Ishikawa (cell line): ENCODE results near the gene ASB13.

Experiments used
- CEBPB ChIP-seq: IDR thresholded peaks from 2 replicates; pipeline ENCODE4 v1.6.1; 2012
- CREB1 ChIP-seq: IDR thresholded peaks from 2 replicates; pipeline ENCODE4 v1.6.1; 2012; ENCODE audit warnings: low read depth
- EGR1 ChIP-seq: IDR thresholded peaks from 2 replicates; pipeline ENCODE4 v1.6.1; 2012
- EP300 ChIP-seq: IDR thresholded peaks from 2 replicates; pipeline ENCODE4 v1.6.1; 2012; ENCODE audit warnings: borderline replicate concordance
- FOXM1 ChIP-seq: IDR thresholded peaks from 2 replicates; pipeline ENCODE4 v1.6.1; 2012; ENCODE audit warnings: low read depth, borderline replicate concordance
- NFIC ChIP-seq: IDR thresholded peaks from 2 replicates; pipeline ENCODE4 v1.6.1; 2012
- RAD21 ChIP-seq: IDR thresholded peaks from 2 replicates; pipeline ENCODE4 v1.6.1; 2012; ENCODE audit warnings: low read depth
- TAF1 ChIP-seq: IDR thresholded peaks from 2 replicates; pipeline ENCODE4 v1.6.1; 2012; ENCODE audit warnings: low read depth, mild to moderate bottlenecking
- TCF12 ChIP-seq: IDR thresholded peaks from 2 replicates; pipeline ENCODE4 v1.6.1; 2012; ENCODE audit warnings: low read depth
- TEAD4 ChIP-seq: IDR thresholded peaks from 2 replicates; pipeline ENCODE4 v1.6.1; 2012
- YY1 ChIP-seq: IDR thresholded peaks from 2 replicates; pipeline ENCODE4 v1.6.1; 2012; ENCODE audit warnings: low read depth
- ZBTB7A ChIP-seq: IDR thresholded peaks from 2 replicates; pipeline ENCODE4 v1.6.1; 2012; ENCODE audit warnings: low read depth
- TF ChIP-seq, protein P1 (sequence below): IDR thresholded peaks from 2 replicates; pipeline ENCODE4 v1.6.1; 2012; ENCODE audit warnings: low read depth, mild to moderate bottlenecking
- TF ChIP-seq, protein P2 (sequence below): IDR thresholded peaks from 2 replicates; pipeline ENCODE4 v1.6.1; 2012
- TF ChIP-seq, protein P3 (sequence below): IDR thresholded peaks from 2 replicates; pipeline ENCODE4 v1.6.1; 2012

Gene ASB13

DNA sequence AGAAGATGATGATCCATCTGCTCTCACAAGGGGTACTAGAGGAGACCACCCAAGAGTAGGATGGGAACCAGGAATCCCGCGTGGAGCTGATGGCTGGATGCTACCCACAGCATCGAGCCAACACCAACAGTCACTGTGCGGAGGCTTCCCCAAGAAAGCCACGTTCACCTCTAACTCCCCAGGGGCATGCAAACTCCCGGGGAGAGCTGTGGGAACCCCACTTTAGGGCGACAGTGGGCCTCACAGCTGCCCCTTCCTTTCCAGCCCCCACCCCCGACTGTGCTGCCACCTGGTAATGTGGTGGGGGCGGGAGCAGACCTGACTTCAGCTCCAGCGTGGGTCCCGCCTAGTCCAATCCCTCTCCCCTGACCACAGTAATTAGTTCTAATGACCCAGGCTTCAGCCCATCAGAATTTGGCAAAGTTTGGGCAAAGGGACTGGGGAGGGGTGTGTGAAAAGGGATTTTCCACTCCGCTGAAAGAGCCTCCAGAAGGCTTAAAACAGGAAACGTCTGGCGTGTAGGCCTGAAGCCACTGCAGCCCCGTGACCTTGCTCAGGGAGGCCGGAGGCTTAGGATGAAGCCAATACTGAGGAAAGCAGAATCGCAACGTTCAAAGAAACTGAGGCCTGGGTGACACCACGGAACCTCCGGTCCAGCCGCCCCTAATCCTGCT lies 20.3 kb downstream of the ASB13 start:
- TF ChIP-seq ZBTB7A, result no peak
- TF ChIP-seq, protein P1, sequence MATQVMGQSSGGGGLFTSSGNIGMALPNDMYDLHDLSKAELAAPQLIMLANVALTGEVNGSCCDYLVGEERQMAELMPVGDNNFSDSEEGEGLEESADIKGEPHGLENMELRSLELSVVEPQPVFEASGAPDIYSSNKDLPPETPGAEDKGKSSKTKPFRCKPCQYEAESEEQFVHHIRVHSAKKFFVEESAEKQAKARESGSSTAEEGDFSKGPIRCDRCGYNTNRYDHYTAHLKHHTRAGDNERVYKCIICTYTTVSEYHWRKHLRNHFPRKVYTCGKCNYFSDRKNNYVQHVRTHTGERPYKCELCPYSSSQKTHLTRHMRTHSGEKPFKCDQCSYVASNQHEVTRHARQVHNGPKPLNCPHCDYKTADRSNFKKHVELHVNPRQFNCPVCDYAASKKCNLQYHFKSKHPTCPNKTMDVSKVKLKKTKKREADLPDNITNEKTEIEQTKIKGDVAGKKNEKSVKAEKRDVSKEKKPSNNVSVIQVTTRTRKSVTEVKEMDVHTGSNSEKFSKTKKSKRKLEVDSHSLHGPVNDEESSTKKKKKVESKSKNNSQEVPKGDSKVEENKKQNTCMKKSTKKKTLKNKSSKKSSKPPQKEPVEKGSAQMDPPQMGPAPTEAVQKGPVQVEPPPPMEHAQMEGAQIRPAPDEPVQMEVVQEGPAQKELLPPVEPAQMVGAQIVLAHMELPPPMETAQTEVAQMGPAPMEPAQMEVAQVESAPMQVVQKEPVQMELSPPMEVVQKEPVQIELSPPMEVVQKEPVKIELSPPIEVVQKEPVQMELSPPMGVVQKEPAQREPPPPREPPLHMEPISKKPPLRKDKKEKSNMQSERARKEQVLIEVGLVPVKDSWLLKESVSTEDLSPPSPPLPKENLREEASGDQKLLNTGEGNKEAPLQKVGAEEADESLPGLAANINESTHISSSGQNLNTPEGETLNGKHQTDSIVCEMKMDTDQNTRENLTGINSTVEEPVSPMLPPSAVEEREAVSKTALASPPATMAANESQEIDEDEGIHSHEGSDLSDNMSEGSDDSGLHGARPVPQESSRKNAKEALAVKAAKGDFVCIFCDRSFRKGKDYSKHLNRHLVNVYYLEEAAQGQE, result no peak
- TF ChIP-seq NFIC, result no peak
- no peak for TF ChIP-seq FOXM1
- TF ChIP-seq, protein P2, sequence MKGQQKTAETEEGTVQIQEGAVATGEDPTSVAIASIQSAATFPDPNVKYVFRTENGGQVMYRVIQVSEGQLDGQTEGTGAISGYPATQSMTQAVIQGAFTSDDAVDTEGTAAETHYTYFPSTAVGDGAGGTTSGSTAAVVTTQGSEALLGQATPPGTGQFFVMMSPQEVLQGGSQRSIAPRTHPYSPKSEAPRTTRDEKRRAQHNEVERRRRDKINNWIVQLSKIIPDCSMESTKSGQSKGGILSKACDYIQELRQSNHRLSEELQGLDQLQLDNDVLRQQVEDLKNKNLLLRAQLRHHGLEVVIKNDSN, result no peak
- TF ChIP-seq TEAD4, result no peak
- TF ChIP-seq, protein P3, sequence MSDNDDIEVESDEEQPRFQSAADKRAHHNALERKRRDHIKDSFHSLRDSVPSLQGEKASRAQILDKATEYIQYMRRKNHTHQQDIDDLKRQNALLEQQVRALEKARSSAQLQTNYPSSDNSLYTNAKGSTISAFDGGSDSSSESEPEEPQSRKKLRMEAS, result no peak
- no peak for TF ChIP-seq RAD21

DNA sequence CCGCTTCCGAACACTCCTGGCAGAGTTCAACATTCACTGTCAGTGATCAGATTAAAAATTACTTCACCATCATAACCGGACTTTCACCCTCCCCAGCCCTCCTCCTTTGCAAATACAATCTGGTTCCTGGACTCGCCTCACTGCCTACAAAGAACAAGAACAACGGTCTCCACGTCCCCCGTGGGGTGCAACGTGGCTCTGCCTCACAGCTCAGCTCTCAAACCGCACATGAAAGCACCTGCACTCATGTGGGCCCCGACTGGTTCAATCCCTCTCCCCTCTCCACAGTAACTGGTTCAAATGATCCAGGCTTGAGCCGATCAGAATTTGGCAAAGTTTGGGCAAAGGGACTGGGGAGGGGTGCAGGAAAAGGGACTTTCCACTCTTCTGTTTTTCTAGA lies 21.0 kb downstream of the ASB13 start:
- TF ChIP-seq, protein P2, result no peak
- TF ChIP-seq YY1 (no peak), TAF1 (no peak), ZBTB7A (no peak), EGR1 (no peak), FOXM1 (no peak), CEBPB (no peak), CREB1 (no peak), EP300 (no peak), TCF12 (no peak), NFIC (no peak), TEAD4 (no peak), RAD21 (no peak)
- TF ChIP-seq, protein P1, result no peak
- TF ChIP-seq, protein P3, result no peak

DNA sequence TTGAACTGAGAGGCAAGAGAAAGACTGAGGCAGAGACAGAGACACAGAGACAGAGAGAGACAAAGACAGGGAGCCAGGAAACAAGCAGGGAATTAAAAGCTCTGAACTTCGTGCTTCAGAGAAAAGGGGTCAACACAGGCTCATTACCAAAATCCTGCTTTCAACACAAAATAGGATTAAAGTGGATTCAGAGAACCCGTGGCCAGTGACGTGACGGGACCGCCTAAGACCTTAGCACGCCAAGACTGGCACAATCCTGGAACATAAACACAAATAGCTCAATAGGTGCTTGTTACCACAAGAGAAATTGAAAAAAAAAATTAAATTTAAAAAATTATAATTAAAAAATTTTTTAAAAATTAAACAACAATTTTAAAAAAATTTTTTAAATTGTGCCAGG lies 21.5 kb downstream of the ASB13 start:
- TF ChIP-seq FOXM1 (no peak), CEBPB (no peak)

DNA sequence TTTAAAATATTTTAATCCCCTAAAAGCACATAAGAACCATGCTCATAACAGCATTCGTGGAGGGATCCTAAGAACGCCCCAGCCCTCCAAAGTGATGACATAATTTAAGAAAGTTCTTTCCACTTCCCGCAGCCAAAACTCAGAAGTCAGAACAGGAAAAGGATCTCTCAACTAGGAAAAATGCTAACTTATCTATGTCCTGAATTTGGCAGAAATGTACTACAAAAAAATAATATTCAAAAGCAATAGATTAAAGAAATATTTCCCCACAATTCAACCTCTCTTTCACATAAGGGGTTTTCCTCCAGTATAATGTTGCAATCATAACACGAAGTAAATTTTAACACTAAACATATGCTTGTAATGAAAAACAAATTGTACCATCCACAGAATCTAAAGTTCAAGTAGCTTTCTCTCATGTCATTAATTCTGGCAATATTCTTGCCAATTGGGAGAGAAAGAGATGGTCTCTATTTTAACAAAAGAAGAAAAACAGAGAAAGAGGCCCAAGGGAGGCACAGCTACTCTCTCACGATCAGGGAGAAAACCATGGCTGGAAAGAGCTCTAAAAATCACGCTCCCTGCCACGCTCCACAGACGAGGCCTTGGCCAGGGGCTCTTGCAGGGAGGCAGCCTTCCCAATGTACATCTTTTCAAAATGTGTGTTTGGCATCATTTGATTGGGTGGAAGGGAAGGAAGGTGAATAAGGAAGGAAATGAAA lies 22.9 kb downstream of the ASB13 start:
- no peak for TF ChIP-seq YY1
- TF ChIP-seq EGR1, result no peak

DNA sequence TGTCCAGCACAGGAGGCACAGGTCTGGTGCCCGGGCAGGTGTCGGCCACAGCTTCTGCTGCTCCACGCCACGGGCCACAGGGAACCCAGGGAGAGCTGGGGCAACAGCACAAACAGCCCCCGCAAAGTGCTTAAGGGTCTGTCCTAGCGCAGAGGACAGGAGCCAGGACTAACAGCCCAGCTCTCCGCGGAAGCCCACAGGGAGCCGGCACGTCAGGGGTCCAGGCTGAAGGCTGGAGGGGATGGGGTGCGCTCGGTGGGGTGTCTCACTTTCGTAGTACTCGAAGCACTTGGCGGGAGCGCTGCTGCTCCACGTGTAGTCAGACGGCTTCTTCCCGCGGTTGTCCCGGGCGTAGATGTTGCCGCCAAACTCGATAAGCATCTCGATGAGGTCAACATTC lies 24.9 kb downstream of the ASB13 start:
- TF ChIP-seq, protein P2, result no peak
- TF ChIP-seq TCF12 (no peak), TAF1 (no peak), CREB1 (no peak), NFIC (no peak), CEBPB (no peak), EGR1 (no peak), EP300 (no peak), YY1 (no peak), ZBTB7A (no peak), RAD21 (no peak), TEAD4 (no peak), FOXM1 (no peak)
- TF ChIP-seq, protein P3, result no peak
- TF ChIP-seq, protein P1, result no peak
